ENCODE results near the gene SNX25.
A peak's percentile ranks its signal among the peaks of the same experiment; 100 is the strongest.

SNX25 gene

DNA sequence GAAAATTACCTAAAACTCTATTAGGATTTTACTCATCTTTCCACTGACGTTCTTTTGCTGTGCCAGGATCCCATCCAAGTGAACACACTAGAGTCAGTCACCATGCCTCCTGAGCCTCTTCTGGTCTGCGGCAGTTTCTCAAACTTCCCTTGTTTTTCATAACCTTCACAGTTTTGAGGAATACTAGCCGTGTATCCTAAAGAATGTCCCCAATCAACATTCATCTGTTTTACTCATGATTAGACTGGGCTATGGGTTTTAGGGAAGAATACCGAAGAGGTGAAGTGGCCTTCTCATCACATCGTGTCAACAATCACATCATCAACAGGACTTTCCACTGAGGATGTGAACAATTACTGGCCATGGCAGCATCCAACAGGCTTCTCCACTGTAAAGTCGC, 181.5 kb downstream of the SNX25 start:
- no peak overlapping the region for H3K9ac ChIP-seq (ENCODE audit: insufficient read length, low read depth)
- H3K4me3 ChIP-seq (ENCODE audit: insufficient read length, low read depth), result no peak overlapping the region
- TF ChIP-seq ZNF274 (IDR thresholded peaks at IDR 0.05; ENCODE audit: low read depth, low read length) (no peak), SUZ12 (IDR thresholded peaks at IDR 0.05; ENCODE audit: extremely low read depth, insufficient read depth, insufficient read length) (no peak), YY1 (IDR thresholded peaks at IDR 0.05; ENCODE audit: insufficient read depth, insufficient read length) (no peak)
- DNase-seq (ENCODE audit: low read depth, low spot score), result no peak
- no peaks in the 10 kb centered on the region for H3K4me1 ChIP-seq (ENCODE audit: insufficient read depth, insufficient read length)
- no peaks in the 10 kb centered on the region for H3K36me3 ChIP-seq (ENCODE audit: insufficient read depth, insufficient read length, low read length)
- no peaks in the 10 kb centered on the region for H3K9me3 ChIP-seq (ENCODE audit: insufficient read depth, low read length)
- H3K27me3 ChIP-seq (ENCODE audit: insufficient read depth, insufficient read length), result no peaks in the 10 kb centered on the region

DNA sequence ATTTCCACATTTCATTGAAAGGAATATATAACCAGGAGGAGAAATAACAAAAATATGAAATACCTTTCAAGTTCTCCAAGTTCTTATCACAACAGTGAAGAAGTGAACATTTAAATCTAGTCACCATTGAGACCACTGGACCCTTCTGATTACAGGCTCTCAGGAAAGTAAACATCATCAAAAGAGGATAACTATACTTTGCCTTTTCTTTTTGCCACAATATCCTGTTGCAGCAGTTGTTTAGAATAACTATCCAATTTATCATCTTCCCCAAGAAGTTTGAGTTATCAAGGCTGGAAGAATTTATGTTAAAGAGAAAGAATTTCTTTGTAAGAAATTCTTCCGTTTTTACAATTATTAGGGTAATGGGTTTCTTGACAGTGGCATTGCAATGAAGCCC, 182.8 kb downstream of the SNX25 start:
- no peak overlapping the region for H3K4me3 ChIP-seq (ENCODE audit: insufficient read length, low read depth)
- H3K36me3 ChIP-seq (ENCODE audit: insufficient read depth, insufficient read length, low read length), result no peaks in the 10 kb centered on the region
- H3K4me1 ChIP-seq (ENCODE audit: insufficient read depth, insufficient read length), result no peaks in the 10 kb centered on the region
- no peak for DNase-seq (ENCODE audit: low read depth, low spot score)
- no peak for TF ChIP-seq SUZ12 (IDR thresholded peaks at IDR 0.05; ENCODE audit: extremely low read depth, insufficient read depth, insufficient read length)
- TF ChIP-seq YY1 (IDR thresholded peaks at IDR 0.05; ENCODE audit: insufficient read depth, insufficient read length), result no peak
- TF ChIP-seq ZNF274 (IDR thresholded peaks at IDR 0.05; ENCODE audit: low read depth, low read length), result no peak
- H3K9ac ChIP-seq (ENCODE audit: insufficient read length, low read depth), result no peak overlapping the region
- H3K9me3 ChIP-seq (ENCODE audit: insufficient read depth, low read length), result no peaks in the 10 kb centered on the region
- H3K27me3 ChIP-seq (ENCODE audit: insufficient read depth, insufficient read length), result no peaks in the 10 kb centered on the region

DNA sequence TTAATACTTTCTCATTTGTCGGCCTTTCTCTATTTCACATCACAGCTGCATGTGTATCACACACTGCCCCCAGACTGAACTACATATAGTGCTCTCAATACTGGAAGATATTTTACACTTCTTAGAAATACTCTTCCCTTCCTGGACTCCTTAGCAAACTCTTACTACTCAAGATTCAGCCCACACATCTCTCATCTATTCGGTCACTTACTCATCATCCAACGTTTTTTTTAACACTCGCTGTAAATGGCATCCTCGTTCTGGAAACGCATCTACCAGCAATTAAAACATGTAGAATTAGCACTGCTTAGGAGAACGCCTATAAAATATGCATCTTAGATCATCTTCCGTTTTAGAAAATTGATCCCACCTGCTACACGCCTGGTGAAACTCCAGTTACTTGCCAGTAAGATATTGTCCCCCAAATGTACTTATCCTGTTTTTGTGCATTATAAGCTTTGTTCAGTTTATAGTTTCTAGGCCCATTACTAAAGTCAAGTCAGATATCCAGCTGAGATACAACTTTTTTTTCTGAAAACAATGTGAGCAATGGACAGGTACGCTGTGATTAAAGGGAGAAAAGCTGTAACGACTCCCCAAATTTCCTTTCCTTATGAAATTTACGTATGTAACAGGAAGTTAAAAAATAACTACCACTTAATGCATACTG, 185.3 kb downstream of the SNX25 start:
- no peaks in the 10 kb centered on the region for H3K4me1 ChIP-seq (ENCODE audit: insufficient read depth, insufficient read length)

GRCh38 chr4:185395238-185395955, 186.0 kb downstream of the SNX25 start, which contains the start of gene LRP2BP:
Gene LRP2BP (minus strand): TSS chr4:185395924. CDS start chr4:185378186, 17,738 bp downstream.
- H3K9me3 ChIP-seq (ENCODE audit: insufficient read depth, low read length), result no peaks in the 10 kb centered on the region
- H3K9ac ChIP-seq (ENCODE audit: insufficient read length, low read depth), result peak within 1 kb of the TSS; percentile 72
- H3K36me3 ChIP-seq (ENCODE audit: insufficient read depth, insufficient read length, low read length), result peaks cover 9% of the 10 kb centered on the region
- DNase-seq (ENCODE audit: low read depth, low spot score), result no peak
- TF ChIP-seq YY1 (IDR thresholded peaks at IDR 0.05; ENCODE audit: insufficient read depth, insufficient read length) (no peak), ZNF274 (IDR thresholded peaks at IDR 0.05; ENCODE audit: low read depth, low read length) (no peak), SUZ12 (IDR thresholded peaks at IDR 0.05; ENCODE audit: extremely low read depth, insufficient read depth, insufficient read length) (no peak)
- no peaks in the 10 kb centered on the region for H3K27me3 ChIP-seq (ENCODE audit: insufficient read depth, insufficient read length)
- peak within 1 kb of the TSS; percentile 54 for H3K4me3 ChIP-seq (ENCODE audit: insufficient read length, low read depth)
- H3K4me1 ChIP-seq (ENCODE audit: insufficient read depth, insufficient read length), result no peaks in the 10 kb centered on the region

More for the DNA sequence above, 185.3 kb downstream of the SNX25 start:
- Histone ChIP-seq H3K9ac (ENCODE audit: insufficient read length, low read depth) (no peak overlapping the region), H3K9me3 (ENCODE audit: insufficient read depth, low read length) (no peaks in the 10 kb centered on the region), H3K27me3 (ENCODE audit: insufficient read depth, insufficient read length) (no peaks in the 10 kb centered on the region), H3K36me3 (ENCODE audit: insufficient read depth, insufficient read length, low read length) (peaks cover 4% of the 10 kb centered on the region), H3K4me3 (ENCODE audit: insufficient read length, low read depth) (no peak overlapping the region)
- no peak for TF ChIP-seq ZNF274 (IDR thresholded peaks at IDR 0.05; ENCODE audit: low read depth, low read length)
- TF ChIP-seq SUZ12 (IDR thresholded peaks at IDR 0.05; ENCODE audit: extremely low read depth, insufficient read depth, insufficient read length), result no peak
- no peak for TF ChIP-seq YY1 (IDR thresholded peaks at IDR 0.05; ENCODE audit: insufficient read depth, insufficient read length)
- no peak for DNase-seq (ENCODE audit: low read depth, low spot score)

GRCh38 chr4:185395956-185396723, 186.7 kb downstream of the SNX25 start:
- H3K9me3 ChIP-seq (ENCODE audit: insufficient read depth, low read length), result no peaks in the 10 kb centered on the region
- peak overlapping the region; percentile 54 for H3K4me3 ChIP-seq (ENCODE audit: insufficient read length, low read depth)
- no peaks in the 10 kb centered on the region for H3K27me3 ChIP-seq (ENCODE audit: insufficient read depth, insufficient read length)
- peaks cover 12% of the 10 kb centered on the region for H3K36me3 ChIP-seq (ENCODE audit: insufficient read depth, insufficient read length, low read length)
- no peaks in the 10 kb centered on the region for H3K4me1 ChIP-seq (ENCODE audit: insufficient read depth, insufficient read length)
- H3K9ac ChIP-seq (ENCODE audit: insufficient read length, low read depth), result peak overlapping the region; percentile 72
- peak; percentile 71 for TF ChIP-seq YY1 (IDR thresholded peaks at IDR 0.05; ENCODE audit: insufficient read depth, insufficient read length)
- TF ChIP-seq SUZ12 (IDR thresholded peaks at IDR 0.05; ENCODE audit: extremely low read depth, insufficient read depth, insufficient read length), result no peak
- no peak for TF ChIP-seq ZNF274 (IDR thresholded peaks at IDR 0.05; ENCODE audit: low read depth, low read length)
- peak; percentile 75 for DNase-seq (ENCODE audit: low read depth, low spot score)

GRCh38 chr4:185396724-185397385, 187.5 kb downstream of the SNX25 start, which contains the start of gene ANKRD37:
Gene ANKRD37 (plus strand): TSS chr4:185396841. CDS start chr4:185396924, 83 bp downstream.
- Histone ChIP-seq H3K9me3 (ENCODE audit: insufficient read depth, low read length) (no peaks in the 10 kb centered on the region), H3K27me3 (ENCODE audit: insufficient read depth, insufficient read length) (no peaks in the 10 kb centered on the region), H3K9ac (ENCODE audit: insufficient read length, low read depth) (peak within 1 kb of the TSS; percentile 72), H3K36me3 (ENCODE audit: insufficient read depth, insufficient read length, low read length) (peaks cover 14% of the 10 kb centered on the region), H3K4me3 (ENCODE audit: insufficient read length, low read depth) (peak within 1 kb of the TSS; percentile 54), H3K4me1 (ENCODE audit: insufficient read depth, insufficient read length) (no peaks in the 10 kb centered on the region)
- no peak for TF ChIP-seq SUZ12 (IDR thresholded peaks at IDR 0.05; ENCODE audit: extremely low read depth, insufficient read depth, insufficient read length)
- no peak for TF ChIP-seq YY1 (IDR thresholded peaks at IDR 0.05; ENCODE audit: insufficient read depth, insufficient read length)
- no peak for TF ChIP-seq ZNF274 (IDR thresholded peaks at IDR 0.05; ENCODE audit: low read depth, low read length)
- DNase-seq (ENCODE audit: low read depth, low spot score), result no peak

Data from NT2/D1 (cell line).